Endothelial cell of umbilical vein (primary cell): ENCODE measurements around the gene EFEMP1.

Experiments used
- EZH2 ChIP-seq: IDR thresholded peaks from 2 replicates; pipeline ENCODE4 v1.6.1; 2012; ENCODE audit warnings: borderline replicate concordance, low read depth, mild to moderate bottlenecking, moderate library complexity, low read length, inconsistent platforms; ENCODE audit not compliant: severe bottlenecking
- POLR2A ChIP-seq: IDR thresholded peaks from 2 replicates; pipeline ENCODE4 v1.6.1; 2012; ENCODE audit warnings: low read depth, mild to moderate bottlenecking, control low read depth, low read length
- POLR2AphosphoS5 ChIP-seq: IDR thresholded peaks from 2 replicates; pipeline ENCODE4 v1.6.1; 2012; ENCODE audit warnings: low read depth, mild to moderate bottlenecking, control low read depth, low read length, moderate library complexity; ENCODE audit not compliant: insufficient read depth
- TF ChIP-seq, protein P1 (sequence below), 2 donors: IDR thresholded peaks; 1 replicate in 1 of 2; 2 replicates in 1 of 2; pipeline ENCODE4 v1.5.1; 2011; ENCODE audit warnings: low read length in 2 of 2, mild to moderate bottlenecking in 2 of 2, moderate library complexity in 2 of 2, control low read depth in 1 of 2, inconsistent platforms in 1 of 2, low read depth in 1 of 2; ENCODE audit not compliant: insufficient read depth in 1 of 2; ENCODE audit errors: extremely low read depth in 1 of 2

GRCh38 chr2:55961318-55961911 is 37.8 kb upstream of the EFEMP1 start:
- peak; percentile 55 for TF ChIP-seq POLR2A
- TF ChIP-seq, protein P1, sequence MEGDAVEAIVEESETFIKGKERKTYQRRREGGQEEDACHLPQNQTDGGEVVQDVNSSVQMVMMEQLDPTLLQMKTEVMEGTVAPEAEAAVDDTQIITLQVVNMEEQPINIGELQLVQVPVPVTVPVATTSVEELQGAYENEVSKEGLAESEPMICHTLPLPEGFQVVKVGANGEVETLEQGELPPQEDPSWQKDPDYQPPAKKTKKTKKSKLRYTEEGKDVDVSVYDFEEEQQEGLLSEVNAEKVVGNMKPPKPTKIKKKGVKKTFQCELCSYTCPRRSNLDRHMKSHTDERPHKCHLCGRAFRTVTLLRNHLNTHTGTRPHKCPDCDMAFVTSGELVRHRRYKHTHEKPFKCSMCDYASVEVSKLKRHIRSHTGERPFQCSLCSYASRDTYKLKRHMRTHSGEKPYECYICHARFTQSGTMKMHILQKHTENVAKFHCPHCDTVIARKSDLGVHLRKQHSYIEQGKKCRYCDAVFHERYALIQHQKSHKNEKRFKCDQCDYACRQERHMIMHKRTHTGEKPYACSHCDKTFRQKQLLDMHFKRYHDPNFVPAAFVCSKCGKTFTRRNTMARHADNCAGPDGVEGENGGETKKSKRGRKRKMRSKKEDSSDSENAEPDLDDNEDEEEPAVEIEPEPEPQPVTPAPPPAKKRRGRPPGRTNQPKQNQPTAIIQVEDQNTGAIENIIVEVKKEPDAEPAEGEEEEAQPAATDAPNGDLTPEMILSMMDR (IDR thresholded peaks at IDR 0.05; ENCODE audit: extremely low read depth in 1 of 2, insufficient read depth in 1 of 2, low read depth in 1 of 2, low read length in 2 of 2) = peak; percentile 49 to 56
- TF ChIP-seq POLR2AphosphoS5 = no peak
- TF ChIP-seq EZH2 = no peak
